Glutamatergic neuron (in vitro differentiated cells): ENCODE data around the gene XRCC3. TPM values are rescaled to one million over a fixed set of nuclear protein-coding genes. Genes with fewer than 3 reads are reported as not detected.

Source experiments
- DNase-seq: peaks from one replicate; pipeline ENCODE4 v3.0.0; 2022
- H3K27ac Mint-ChIP-seq: one replicate; pipeline ENCODE4 v1.8.0; 2020; ENCODE audit warnings: mild to moderate bottlenecking, mixed read lengths, inconsistent platforms; ENCODE audit not compliant: unreplicated experiment
- H3K27me3 Mint-ChIP-seq: one replicate; pipeline ENCODE4 v1.8.0; 2020; ENCODE audit warnings: mild to moderate bottlenecking, moderate library complexity, mixed read lengths, inconsistent platforms; ENCODE audit not compliant: unreplicated experiment
- H3K36me3 Mint-ChIP-seq: one replicate; pipeline ENCODE4 v1.8.0; 2020; ENCODE audit warnings: mild to moderate bottlenecking, mixed read lengths, inconsistent platforms; ENCODE audit not compliant: unreplicated experiment
- H3K4me1 Mint-ChIP-seq: one replicate; pipeline ENCODE4 v1.8.0; 2020; ENCODE audit warnings: mild to moderate bottlenecking, low read depth, mixed read lengths, inconsistent platforms; ENCODE audit not compliant: unreplicated experiment
- H3K4me3 Mint-ChIP-seq: one replicate; pipeline ENCODE4 v1.8.0; 2020; ENCODE audit warnings: mild to moderate bottlenecking, mixed read lengths, inconsistent platforms; ENCODE audit not compliant: unreplicated experiment
- H3K9me3 Mint-ChIP-seq: one replicate; pipeline ENCODE4 v1.8.0; 2020; ENCODE audit warnings: mild to moderate bottlenecking, moderate library complexity, mixed read lengths, inconsistent platforms; ENCODE audit not compliant: unreplicated experiment
- total RNA-seq: library from RNA; stranded (reverse); fragmentation: NEBNext Ultra II Directional; extraction: Animal tissue kit (Norgen Biotek cat#: 25700); gene quantifications from one replicate; pipeline ENCODE4 v1.2.1, GENCODE V29; 2021; ENCODE audit not compliant: unreplicated experiment
- TF ChIP-seq, protein P1 (sequence below): fragments of 200-600 bp; sonication (generic); IDR thresholded peaks from one replicate; pipeline ENCODE4 v1.5.0; 2021; ENCODE audit not compliant: partially characterized antibody, unreplicated experiment

Gene XRCC3
- total RNA-seq, 1 donor from 2014 or later: 4.5 TPM

DNA sequence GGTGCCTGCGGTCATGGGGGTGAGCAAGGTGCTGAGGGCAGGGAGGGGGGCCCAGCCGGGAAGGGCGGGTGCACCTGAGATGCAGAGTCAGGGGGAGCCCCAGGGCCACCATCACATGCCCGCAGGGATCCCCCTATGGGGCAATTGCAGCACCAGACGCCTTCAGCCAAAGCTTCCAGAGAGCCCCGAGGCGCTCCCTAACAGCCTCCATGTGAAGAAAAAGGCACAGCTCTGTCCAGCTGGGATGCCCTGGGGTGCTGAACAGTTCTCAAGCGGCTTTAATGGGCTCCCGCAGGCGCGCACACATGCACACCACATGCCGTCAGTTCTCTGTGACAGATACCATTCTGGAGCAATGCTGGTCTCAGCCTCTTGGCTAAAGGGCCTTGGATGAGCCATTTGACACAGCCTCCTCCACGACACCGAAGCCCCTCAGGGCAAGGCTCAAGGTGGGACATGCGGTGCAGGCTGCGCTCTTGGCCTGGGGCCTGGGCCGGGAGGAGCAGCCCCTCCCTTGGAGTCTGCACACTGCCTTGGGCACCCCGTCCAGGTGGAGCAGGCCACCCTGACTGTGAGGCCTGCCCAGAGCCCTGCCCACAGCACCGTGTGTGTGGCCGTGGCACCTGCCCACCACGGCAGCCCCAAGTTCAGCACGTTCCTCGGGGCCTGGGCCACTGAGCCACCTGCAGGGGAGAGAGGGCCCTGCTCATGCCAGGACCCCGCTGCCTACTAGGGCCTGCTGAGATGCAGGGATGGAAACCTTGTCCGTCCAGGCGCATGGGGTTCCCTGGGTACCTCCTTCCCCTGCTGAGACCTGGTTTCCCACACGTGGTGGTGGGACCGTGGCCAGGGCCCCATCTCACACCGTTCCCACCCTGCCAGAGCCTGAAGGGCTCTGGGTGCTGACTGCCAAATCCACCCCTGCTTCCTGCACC lies 7.7 kb downstream of the XRCC3 start:
- Mint-ChIP-seq H3K4me1 (peaks cover 35% of the 10 kb centered on the region), H3K27me3 (peaks cover 41% of the 10 kb centered on the region), H3K9me3 (peaks cover 42% of the 10 kb centered on the region), H3K27ac (peak overlapping the region; percentile 86), H3K36me3 (no peaks in the 10 kb centered on the region), H3K4me3 (no peak overlapping the region)
- DNase-seq: peak; percentile 69
- TF ChIP-seq, protein P1, sequence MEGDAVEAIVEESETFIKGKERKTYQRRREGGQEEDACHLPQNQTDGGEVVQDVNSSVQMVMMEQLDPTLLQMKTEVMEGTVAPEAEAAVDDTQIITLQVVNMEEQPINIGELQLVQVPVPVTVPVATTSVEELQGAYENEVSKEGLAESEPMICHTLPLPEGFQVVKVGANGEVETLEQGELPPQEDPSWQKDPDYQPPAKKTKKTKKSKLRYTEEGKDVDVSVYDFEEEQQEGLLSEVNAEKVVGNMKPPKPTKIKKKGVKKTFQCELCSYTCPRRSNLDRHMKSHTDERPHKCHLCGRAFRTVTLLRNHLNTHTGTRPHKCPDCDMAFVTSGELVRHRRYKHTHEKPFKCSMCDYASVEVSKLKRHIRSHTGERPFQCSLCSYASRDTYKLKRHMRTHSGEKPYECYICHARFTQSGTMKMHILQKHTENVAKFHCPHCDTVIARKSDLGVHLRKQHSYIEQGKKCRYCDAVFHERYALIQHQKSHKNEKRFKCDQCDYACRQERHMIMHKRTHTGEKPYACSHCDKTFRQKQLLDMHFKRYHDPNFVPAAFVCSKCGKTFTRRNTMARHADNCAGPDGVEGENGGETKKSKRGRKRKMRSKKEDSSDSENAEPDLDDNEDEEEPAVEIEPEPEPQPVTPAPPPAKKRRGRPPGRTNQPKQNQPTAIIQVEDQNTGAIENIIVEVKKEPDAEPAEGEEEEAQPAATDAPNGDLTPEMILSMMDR: no peak

DNA sequence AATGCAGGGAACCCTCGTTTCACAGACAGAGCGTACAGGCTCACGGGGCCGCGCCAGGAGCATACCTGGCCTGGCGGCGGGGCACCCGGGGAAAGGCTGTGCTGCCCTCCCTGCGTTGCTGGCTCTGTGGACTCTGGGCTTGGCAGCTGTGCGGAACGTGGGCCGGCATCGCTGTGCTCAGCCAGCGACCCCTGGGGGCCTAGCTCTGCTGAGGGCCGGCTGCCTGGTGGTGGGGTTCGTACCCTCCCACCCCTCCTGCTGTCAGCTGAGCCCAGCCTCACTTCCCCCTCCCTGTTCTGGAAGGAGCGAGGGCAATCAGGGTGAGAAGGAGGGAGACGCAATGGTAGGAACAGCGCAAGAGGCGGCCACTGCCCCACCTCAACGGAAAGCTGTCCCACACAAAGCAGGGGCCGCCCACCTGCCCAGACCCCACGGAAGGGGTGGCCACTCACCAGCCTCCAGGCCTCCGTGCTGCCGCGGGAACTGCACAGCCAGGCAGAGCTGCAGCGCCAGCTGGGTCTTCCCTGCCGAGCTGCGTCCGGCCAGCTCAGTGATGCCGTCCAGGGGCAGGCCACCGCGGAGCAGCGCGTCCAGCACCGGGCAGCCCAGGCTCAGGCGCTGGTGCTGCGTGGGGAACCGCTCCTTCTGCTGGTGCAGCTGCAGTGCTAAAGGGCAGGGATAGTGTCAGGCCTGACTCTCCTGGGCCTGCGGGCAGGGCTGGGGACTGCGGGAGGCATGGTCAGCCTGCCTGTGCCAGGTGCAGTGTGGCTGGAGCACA lies 8.5 kb downstream of the XRCC3 start:
- Mint-ChIP-seq H3K4me1 (peaks cover 38% of the 10 kb centered on the region), H3K27ac (peak overlapping the region; percentile 52), H3K9me3 (peaks cover 45% of the 10 kb centered on the region), H3K27me3 (peaks cover 37% of the 10 kb centered on the region), H3K36me3 (no peaks in the 10 kb centered on the region), H3K4me3 (no peak overlapping the region)
- TF ChIP-seq, protein P1: no peak
- no peak for DNase-seq

DNA sequence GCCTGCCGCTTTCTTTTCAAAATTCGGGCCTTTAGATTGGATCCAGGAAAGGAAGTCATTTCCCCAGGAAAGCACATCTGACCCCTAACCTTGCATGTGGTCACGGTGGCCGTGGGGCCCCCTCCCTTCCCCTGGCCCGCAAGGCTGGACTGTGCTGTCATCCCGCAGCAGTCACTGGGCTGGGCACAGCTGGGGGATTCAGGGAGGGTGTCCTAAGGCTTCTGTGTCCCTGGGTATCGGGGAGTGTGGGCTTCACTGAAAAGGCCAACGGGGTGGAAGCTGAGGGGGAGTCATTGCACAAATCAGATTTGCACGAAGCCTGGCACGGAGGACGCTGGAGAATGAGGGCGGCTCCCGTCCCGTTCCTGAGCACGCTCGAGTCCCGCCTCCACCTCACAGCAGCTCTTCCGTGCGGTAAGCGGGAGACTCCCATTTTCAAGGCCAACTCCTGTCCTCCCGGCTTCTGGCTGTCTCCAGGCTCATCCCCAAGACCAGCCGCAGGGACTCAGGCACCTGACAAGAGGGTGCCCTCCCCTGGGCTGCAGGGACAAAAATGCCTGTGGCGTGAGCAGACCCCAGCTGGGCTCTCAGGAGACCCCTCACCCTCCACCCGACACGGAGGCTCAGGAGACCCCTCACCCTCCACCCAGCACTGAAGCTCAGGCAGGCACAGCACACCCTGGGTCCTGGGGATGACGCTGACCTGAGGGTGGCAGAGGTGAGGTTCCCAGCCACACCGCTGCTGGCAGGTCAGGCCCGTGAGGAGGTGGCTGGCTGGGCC lies 9.6 kb downstream of the XRCC3 start:
- Mint-ChIP-seq H3K4me3 (no peak overlapping the region), H3K27ac (no peak overlapping the region), H3K36me3 (no peaks in the 10 kb centered on the region), H3K4me1 (peaks cover 33% of the 10 kb centered on the region), H3K27me3 (peaks cover 31% of the 10 kb centered on the region), H3K9me3 (peaks cover 46% of the 10 kb centered on the region)
- TF ChIP-seq, protein P1: no peak
- DNase-seq: no peak

DNA sequence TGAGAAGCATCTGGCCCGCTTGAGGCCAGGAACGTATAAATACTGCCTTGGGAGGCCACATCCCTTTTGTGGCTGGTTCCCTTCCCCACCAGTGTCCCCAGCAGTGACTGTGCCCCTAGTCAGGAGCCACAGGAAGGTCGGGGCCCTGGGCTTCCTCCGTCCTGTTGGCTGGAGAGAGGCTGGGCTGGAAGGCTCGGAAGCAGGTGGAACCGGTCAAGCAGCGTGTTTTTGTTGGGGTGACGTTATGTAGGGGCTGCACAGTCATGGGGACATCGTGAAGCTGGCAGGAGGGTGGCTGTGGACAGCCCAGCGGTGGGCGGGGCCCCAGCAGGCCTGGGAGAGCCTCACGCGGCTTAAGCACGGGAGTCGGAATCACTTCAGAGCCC lies 10.1 kb downstream of the XRCC3 start:
- Mint-ChIP-seq H3K36me3 (no peaks in the 10 kb centered on the region), H3K4me3 (no peak overlapping the region), H3K4me1 (peaks cover 33% of the 10 kb centered on the region), H3K27me3 (peaks cover 30% of the 10 kb centered on the region), H3K9me3 (peaks cover 45% of the 10 kb centered on the region), H3K27ac (peak overlapping the region; percentile 41)
- no peak for DNase-seq
- TF ChIP-seq, protein P1: no peak
